LNCaP clone FGC (cell line): ENCODE results near the gene PPP1R2.

Source experiments
- DNase-seq: peaks from one replicate; pipeline ENCODE4 v3.0.0-alpha.2; 2011; ENCODE audit warnings: low read depth
- H3K4me3 ChIP-seq: 2 replicates; pipeline ENCODE4 v1.5.1; 2011; ENCODE audit warnings: mild to moderate bottlenecking, low read depth, low read length, control low read depth
- CTCF ChIP-seq: IDR thresholded peaks from 2 replicates; pipeline ENCODE4 v1.5.1; 2012; ENCODE audit warnings: mild to moderate bottlenecking; ENCODE audit not compliant: control insufficient read depth, insufficient read depth; ENCODE audit errors: extremely low read depth

The PPP1R2 gene

GRCh38 chr3:195566797-195567196 is 23.7 kb upstream of the PPP1R2 start:
- TF ChIP-seq CTCF, result no peak
- no peak for DNase-seq
- no peak overlapping the region for H3K4me3 ChIP-seq

GRCh38 chr3:195565716-195566115 is 22.6 kb upstream of the PPP1R2 start:
- TF ChIP-seq CTCF, result no peak
- no peak overlapping the region for H3K4me3 ChIP-seq
- DNase-seq, result no peak

- DNase-seq, result no peak
- H3K4me3 ChIP-seq, result no peak overlapping the region
- TF ChIP-seq CTCF, result no peak
Observed at GRCh38 chr3:195563317-195563716, 20.2 kb upstream of the PPP1R2 start.

- DNase-seq, result no peak
- TF ChIP-seq CTCF, result no peak
- H3K4me3 ChIP-seq, result no peak overlapping the region
Observed at GRCh38 chr3:195559723-195560409, 16.7 kb upstream of the PPP1R2 start.

- DNase-seq, result peak; percentile 50
- no peak overlapping the region for H3K4me3 ChIP-seq
- TF ChIP-seq CTCF, result peak; percentile 83
Observed at GRCh38 chr3:195558602-195559001, 15.5 kb upstream of the PPP1R2 start.

- no peak overlapping the region for H3K4me3 ChIP-seq
- no peak for DNase-seq
- no peak for TF ChIP-seq CTCF
Observed at GRCh38 chr3:195557322-195557721, 14.2 kb upstream of the PPP1R2 start.

GRCh38 chr3:195556390-195556789 is 13.3 kb upstream of the PPP1R2 start:
- peak; percentile 29; the same call in 1 of the 2 replicates for TF ChIP-seq CTCF
- no peak for DNase-seq
- no peak overlapping the region for H3K4me3 ChIP-seq
